GM23338 (cell line): ENCODE measurements around the gene NOL12. TPM values are rescaled to one million over a fixed set of nuclear protein-coding genes. Genes with fewer than 3 reads are reported as not detected.

Source experiments
- ATAC-seq: fragments of 200-7000 bp; cut with Tn5 transposase; 3 replicates; pipeline ENCODE4 v1.9.1; 2020
- DNase-seq: peaks from one replicate; pipeline ENCODE4 v3.0.0-alpha.2; 2015; ENCODE audit warnings: low spot score
- H2AFZ ChIP-seq: fragments of 200-600 bp; sonication (generic); 2 replicates; pipeline ENCODE4 v1.8.0; 2016; ENCODE audit warnings: antibody characterized with exemption, mild to moderate bottlenecking, moderate library complexity
- H3F3A ChIP-seq: fragments of 200-600 bp; sonication (generic); replicated peaks from 2 replicates; pipeline ENCODE4 v1.8.0; 2017; ENCODE audit warnings: antibody characterized with exemption, mixed run types, low read depth
- H3K27ac ChIP-seq: fragments of 200-600 bp; sonication (generic); 2 replicates; pipeline ENCODE4 v1.6.1; 2016; ENCODE audit warnings: low read depth
- H3K27me3 ChIP-seq: fragments of 200-600 bp; sonication (generic); 2 replicates; pipeline ENCODE4 v1.8.0; 2016; ENCODE audit warnings: mild to moderate bottlenecking, mixed run types, moderate library complexity; ENCODE audit not compliant: insufficient read depth
- H3K36me3 ChIP-seq: fragments of 200-600 bp; sonication (generic); 2 replicates; pipeline ENCODE4 v1.8.0; 2016; ENCODE audit warnings: mild to moderate bottlenecking; ENCODE audit not compliant: insufficient read depth
- H3K4me1 ChIP-seq: fragments of 200-600 bp; sonication (generic); 2 replicates; pipeline ENCODE4 v1.8.0; 2016; ENCODE audit warnings: mild to moderate bottlenecking, moderate library complexity; ENCODE audit not compliant: insufficient read depth
- H3K4me2 ChIP-seq: fragments of 200-600 bp; sonication (generic); 2 replicates; pipeline ENCODE4 v1.7.1; 2017; ENCODE audit warnings: mixed run types
- H3K4me3 ChIP-seq: fragments of 200-600 bp; sonication (generic); 2 replicates; pipeline ENCODE4 v1.6.1; 2016; ENCODE audit warnings: mixed run types
- H3K79me2 ChIP-seq: fragments of 200-600 bp; sonication (generic); replicated peaks from 2 replicates; pipeline ENCODE4 v1.8.0; 2017; ENCODE audit warnings: mild to moderate bottlenecking; ENCODE audit not compliant: insufficient read depth
- H3K9me2 ChIP-seq: fragments of 200-600 bp; sonication (generic); 2 replicates; pipeline ENCODE4 v1.8.0; 2017; ENCODE audit not compliant: insufficient read depth
- H4K20me1 ChIP-seq: fragments of 200-600 bp; sonication (generic); replicated peaks from 2 replicates; pipeline ENCODE4 v1.8.0; 2017; ENCODE audit warnings: mild to moderate bottlenecking; ENCODE audit not compliant: insufficient read depth
- H3K27ac Mint-ChIP-seq: 2 replicates; pipeline ENCODE4 v1.8.0; 2020; ENCODE audit warnings: inconsistent platforms, mild to moderate bottlenecking, moderate library complexity, mixed read lengths
- H3K27me3 Mint-ChIP-seq: 3 replicates; pipeline ENCODE4 v1.8.0; 2022; ENCODE audit warnings: low read depth, mild to moderate bottlenecking, moderate library complexity, mixed read lengths, inconsistent platforms; ENCODE audit not compliant: insufficient read depth, poor library complexity
- H3K36me3 Mint-ChIP-seq: 3 replicates; pipeline ENCODE4 v1.8.0; 2021; ENCODE audit warnings: low read depth, mild to moderate bottlenecking, inconsistent platforms, moderate library complexity, mixed read lengths
- H3K4me1 Mint-ChIP-seq: 3 replicates; pipeline ENCODE4 v1.8.0; 2020; ENCODE audit warnings: mild to moderate bottlenecking, inconsistent platforms, mixed read lengths
- H3K4me3 Mint-ChIP-seq: 3 replicates; pipeline ENCODE4 v1.8.0; 2021; ENCODE audit warnings: moderate library complexity, mild to moderate bottlenecking, inconsistent platforms, mixed read lengths
- H3K9me3 Mint-ChIP-seq: 3 replicates; pipeline ENCODE4 v1.8.0; 2020; ENCODE audit warnings: moderate library complexity, mild to moderate bottlenecking, inconsistent platforms, mixed read lengths
- CREB1 ChIP-seq: fragments of 250-450 bp; sonication (Bioruptor Pico); IDR thresholded peaks from 2 replicates; pipeline ENCODE4 v1.5.0; 2020; ENCODE audit warnings: low read depth, mild to moderate bottlenecking, moderate library complexity
- EZH2phosphoT487 ChIP-seq: fragments of 200-600 bp; sonication (generic); IDR thresholded peaks from one replicate; pipeline ENCODE4 v1.8.1; 2018; ENCODE audit warnings: antibody characterized with exemption; ENCODE audit not compliant: unreplicated experiment
- NANOG ChIP-seq: IDR thresholded peaks from 2 replicates; pipeline ENCODE4 v1.6.1; 2016; ENCODE audit warnings: antibody characterized with exemption, borderline replicate concordance
- POLR2AphosphoS5 ChIP-seq: IDR thresholded peaks from 2 replicates; pipeline ENCODE4 v1.6.1; 2016; ENCODE audit warnings: antibody characterized with exemption, low read depth
- STAT1 ChIP-seq: IDR thresholded peaks from one replicate; pipeline ENCODE4 v1.6.1; 2016; ENCODE audit warnings: antibody characterized with exemption; ENCODE audit not compliant: unreplicated experiment
- polyA plus RNA-seq: library from polyadenylated mRNA; unstranded; fragments of >200 nt; fragmentation: Nextera tagmentation; extraction: Ambion mirVana; gene quantifications from 2 replicates; pipeline ENCODE4 v1.2.1, GENCODE V29; 2016
- total RNA-seq: library from RNA; depleted of rRNA; stranded (reverse); fragments of >200 nt; shearing (Covaris generic); gene quantifications from 2 replicates; pipeline ENCODE4 v1.2.3, GENCODE V29; 2014
- TF ChIP-seq, protein P1 (sequence below): IDR thresholded peaks from 2 replicates; pipeline ENCODE4 v1.6.1; 2016; ENCODE audit warnings: antibody characterized with exemption
- TF ChIP-seq, protein P2 (sequence below): fragments of 250-450 bp; sonication (Bioruptor Pico); IDR thresholded peaks from 2 replicates; pipeline ENCODE4 v1.5.0; 2020; ENCODE audit warnings: mild to moderate bottlenecking, moderate library complexity
- TF ChIP-seq, protein P3 (sequence below): IDR thresholded peaks from one replicate; pipeline ENCODE4 v1.6.1; 2018; ENCODE audit warnings: antibody characterized with exemption; ENCODE audit not compliant: unreplicated experiment
- TF ChIP-seq, protein P4 (sequence below), 2 experiments: fragments of 200-600 bp in 1 of 2; sonication (generic) in 1 of 2; conservative IDR thresholded peaks; 2 replicates each; pipeline versions ENCODE4 v1.5.1 to v1.6.1; 2016 to 2017; ENCODE audit warnings: antibody characterized with exemption in 2 of 2, low read depth in 2 of 2, mild to moderate bottlenecking in 2 of 2, moderate library complexity in 1 of 2

The NOL12 gene
- total and polyA plus RNA-seq, 2 experiments from 2014 or later = 22.2 to 48.5 TPM

DNA sequence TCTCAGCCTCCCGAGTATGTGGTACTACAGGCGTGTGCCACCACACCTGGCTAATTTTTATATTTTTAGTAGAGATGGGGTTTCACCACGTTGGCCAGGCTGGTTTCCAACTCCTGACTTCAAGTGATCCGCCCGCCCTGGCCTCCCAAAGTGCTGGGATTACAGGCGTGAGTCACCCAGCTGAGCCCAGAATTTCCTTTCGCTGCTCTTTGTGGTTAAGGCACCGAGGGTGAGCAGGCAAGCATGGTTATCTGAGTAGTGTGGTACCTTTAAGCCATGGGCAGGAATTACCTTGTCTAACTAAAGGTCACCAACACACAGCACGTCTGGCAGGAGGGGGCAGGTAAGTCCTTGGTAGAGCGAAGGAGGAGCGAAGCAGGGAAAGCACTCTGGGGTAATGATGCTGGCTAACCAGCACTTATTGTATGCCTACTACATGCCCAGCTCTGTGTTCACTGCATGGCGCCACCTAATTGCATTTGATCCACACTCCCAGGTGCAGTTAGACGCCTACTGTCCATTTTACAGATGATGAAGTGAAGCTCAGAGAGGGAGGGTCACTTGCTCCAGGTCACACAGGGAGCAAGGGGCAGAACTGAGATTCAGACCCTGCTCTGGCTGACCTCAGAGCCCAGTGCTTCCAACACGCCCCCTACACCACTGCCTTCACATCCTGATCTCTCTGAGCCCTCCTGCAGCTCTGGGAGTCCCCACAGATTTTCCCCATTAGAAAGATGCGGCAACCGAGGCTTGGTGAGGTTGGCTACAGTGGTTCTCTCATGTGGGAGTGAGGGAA is 56.4 kb downstream of the NOL12 start:
- DNase-seq (no peak), ATAC-seq (no peak)
- no peaks in the 10 kb centered on the region for H3K79me2 ChIP-seq
- H3K4me3 ChIP-seq = no peak overlapping the region
- no peak overlapping the region for H3K4me3 Mint-ChIP-seq
- H4K20me1 ChIP-seq = no peaks in the 10 kb centered on the region; the same call in 1 of the 2 replicates
- no peaks in the 10 kb centered on the region for H3K36me3 ChIP-seq
- TF ChIP-seq NANOG (no peak), EZH2phosphoT487 (no peak), POLR2AphosphoS5 (no peak), STAT1 (no peak), CREB1 (CRISPR knock-in tag) (no peak)
- TF ChIP-seq, protein P1, sequence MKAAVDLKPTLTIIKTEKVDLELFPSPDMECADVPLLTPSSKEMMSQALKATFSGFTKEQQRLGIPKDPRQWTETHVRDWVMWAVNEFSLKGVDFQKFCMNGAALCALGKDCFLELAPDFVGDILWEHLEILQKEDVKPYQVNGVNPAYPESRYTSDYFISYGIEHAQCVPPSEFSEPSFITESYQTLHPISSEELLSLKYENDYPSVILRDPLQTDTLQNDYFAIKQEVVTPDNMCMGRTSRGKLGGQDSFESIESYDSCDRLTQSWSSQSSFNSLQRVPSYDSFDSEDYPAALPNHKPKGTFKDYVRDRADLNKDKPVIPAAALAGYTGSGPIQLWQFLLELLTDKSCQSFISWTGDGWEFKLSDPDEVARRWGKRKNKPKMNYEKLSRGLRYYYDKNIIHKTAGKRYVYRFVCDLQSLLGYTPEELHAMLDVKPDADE = no peak
- TF ChIP-seq, protein P2, sequence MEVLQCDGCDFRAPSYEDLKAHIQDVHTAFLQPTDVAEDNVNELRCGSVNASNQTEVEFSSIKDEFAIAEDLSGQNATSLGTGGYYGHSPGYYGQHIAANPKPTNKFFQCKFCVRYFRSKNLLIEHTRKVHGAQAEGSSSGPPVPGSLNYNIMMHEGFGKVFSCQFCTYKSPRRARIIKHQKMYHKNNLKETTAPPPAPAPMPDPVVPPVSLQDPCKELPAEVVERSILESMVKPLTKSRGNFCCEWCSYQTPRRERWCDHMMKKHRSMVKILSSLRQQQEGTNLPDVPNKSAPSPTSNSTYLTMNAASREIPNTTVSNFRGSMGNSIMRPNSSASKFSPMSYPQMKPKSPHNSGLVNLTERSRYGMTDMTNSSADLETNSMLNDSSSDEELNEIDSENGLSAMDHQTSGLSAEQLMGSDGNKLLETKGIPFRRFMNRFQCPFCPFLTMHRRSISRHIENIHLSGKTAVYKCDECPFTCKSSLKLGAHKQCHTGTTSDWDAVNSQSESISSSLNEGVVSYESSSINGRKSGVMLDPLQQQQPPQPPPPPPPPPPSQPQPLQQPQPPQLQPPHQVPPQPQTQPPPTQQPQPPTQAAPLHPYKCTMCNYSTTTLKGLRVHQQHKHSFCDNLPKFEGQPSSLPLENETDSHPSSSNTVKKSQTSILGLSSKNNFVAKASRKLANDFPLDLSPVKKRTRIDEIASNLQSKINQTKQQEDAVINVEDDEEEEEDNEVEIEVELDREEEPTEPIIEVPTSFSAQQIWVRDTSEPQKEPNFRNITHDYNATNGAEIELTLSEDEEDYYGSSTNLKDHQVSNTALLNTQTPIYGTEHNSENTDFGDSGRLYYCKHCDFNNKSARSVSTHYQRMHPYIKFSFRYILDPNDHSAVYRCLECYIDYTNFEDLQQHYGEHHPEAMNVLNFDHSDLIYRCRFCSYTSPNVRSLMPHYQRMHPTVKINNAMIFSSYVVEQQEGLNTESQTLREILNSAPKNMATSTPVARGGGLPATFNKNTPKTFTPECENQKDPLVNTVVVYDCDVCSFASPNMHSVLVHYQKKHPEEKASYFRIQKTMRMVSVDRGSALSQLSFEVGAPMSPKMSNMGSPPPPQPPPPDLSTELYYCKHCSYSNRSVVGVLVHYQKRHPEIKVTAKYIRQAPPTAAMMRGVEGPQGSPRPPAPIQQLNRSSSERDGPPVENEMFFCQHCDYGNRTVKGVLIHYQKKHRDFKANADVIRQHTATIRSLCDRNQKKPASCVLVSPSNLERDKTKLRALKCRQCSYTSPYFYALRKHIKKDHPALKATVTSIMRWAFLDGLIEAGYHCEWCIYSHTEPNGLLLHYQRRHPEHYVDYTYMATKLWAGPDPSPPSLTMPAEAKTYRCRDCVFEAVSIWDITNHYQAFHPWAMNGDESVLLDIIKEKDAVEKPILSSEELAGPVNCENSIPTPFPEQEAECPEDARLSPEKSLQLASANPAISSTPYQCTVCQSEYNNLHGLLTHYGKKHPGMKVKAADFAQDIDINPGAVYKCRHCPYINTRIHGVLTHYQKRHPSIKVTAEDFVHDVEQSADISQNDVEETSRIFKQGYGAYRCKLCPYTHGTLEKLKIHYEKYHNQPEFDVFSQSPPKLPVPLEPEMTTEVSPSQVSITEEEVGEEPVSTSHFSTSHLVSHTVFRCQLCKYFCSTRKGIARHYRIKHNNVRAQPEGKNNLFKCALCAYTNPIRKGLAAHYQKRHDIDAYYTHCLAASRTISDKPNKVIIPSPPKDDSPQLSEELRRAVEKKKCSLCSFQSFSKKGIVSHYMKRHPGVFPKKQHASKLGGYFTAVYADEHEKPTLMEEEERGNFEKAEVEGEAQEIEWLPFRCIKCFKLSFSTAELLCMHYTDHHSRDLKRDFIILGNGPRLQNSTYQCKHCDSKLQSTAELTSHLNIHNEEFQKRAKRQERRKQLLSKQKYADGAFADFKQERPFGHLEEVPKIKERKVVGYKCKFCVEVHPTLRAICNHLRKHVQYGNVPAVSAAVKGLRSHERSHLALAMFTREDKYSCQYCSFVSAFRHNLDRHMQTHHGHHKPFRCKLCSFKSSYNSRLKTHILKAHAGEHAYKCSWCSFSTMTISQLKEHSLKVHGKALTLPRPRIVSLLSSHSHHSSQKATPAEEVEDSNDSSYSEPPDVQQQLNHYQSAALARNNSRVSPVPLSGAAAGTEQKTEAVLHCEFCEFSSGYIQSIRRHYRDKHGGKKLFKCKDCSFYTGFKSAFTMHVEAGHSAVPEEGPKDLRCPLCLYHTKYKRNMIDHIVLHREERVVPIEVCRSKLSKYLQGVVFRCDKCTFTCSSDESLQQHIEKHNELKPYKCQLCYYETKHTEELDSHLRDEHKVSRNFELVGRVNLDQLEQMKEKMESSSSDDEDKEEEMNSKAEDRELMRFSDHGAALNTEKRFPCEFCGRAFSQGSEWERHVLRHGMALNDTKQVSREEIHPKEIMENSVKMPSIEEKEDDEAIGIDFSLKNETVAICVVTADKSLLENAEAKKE (CRISPR knock-in tag) = no peak
- TF ChIP-seq, protein P3, sequence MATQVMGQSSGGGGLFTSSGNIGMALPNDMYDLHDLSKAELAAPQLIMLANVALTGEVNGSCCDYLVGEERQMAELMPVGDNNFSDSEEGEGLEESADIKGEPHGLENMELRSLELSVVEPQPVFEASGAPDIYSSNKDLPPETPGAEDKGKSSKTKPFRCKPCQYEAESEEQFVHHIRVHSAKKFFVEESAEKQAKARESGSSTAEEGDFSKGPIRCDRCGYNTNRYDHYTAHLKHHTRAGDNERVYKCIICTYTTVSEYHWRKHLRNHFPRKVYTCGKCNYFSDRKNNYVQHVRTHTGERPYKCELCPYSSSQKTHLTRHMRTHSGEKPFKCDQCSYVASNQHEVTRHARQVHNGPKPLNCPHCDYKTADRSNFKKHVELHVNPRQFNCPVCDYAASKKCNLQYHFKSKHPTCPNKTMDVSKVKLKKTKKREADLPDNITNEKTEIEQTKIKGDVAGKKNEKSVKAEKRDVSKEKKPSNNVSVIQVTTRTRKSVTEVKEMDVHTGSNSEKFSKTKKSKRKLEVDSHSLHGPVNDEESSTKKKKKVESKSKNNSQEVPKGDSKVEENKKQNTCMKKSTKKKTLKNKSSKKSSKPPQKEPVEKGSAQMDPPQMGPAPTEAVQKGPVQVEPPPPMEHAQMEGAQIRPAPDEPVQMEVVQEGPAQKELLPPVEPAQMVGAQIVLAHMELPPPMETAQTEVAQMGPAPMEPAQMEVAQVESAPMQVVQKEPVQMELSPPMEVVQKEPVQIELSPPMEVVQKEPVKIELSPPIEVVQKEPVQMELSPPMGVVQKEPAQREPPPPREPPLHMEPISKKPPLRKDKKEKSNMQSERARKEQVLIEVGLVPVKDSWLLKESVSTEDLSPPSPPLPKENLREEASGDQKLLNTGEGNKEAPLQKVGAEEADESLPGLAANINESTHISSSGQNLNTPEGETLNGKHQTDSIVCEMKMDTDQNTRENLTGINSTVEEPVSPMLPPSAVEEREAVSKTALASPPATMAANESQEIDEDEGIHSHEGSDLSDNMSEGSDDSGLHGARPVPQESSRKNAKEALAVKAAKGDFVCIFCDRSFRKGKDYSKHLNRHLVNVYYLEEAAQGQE = no peak
- TF ChIP-seq, protein P4, sequence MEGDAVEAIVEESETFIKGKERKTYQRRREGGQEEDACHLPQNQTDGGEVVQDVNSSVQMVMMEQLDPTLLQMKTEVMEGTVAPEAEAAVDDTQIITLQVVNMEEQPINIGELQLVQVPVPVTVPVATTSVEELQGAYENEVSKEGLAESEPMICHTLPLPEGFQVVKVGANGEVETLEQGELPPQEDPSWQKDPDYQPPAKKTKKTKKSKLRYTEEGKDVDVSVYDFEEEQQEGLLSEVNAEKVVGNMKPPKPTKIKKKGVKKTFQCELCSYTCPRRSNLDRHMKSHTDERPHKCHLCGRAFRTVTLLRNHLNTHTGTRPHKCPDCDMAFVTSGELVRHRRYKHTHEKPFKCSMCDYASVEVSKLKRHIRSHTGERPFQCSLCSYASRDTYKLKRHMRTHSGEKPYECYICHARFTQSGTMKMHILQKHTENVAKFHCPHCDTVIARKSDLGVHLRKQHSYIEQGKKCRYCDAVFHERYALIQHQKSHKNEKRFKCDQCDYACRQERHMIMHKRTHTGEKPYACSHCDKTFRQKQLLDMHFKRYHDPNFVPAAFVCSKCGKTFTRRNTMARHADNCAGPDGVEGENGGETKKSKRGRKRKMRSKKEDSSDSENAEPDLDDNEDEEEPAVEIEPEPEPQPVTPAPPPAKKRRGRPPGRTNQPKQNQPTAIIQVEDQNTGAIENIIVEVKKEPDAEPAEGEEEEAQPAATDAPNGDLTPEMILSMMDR (conservative IDR thresholded peaks at IDR 0.05; ENCODE audit: low read depth in 2 of 2) = no peak
- H3K27me3 ChIP-seq = peaks cover 71% of the 10 kb centered on the region
- H3K36me3 Mint-ChIP-seq = peaks cover 14% of the 10 kb centered on the region
- no peak overlapping the region for H3K27ac Mint-ChIP-seq
- no peak overlapping the region for H3K27ac ChIP-seq
- H3K4me1 ChIP-seq = peaks cover 7% of the 10 kb centered on the region; the same call in 1 of the 2 replicates
- H3K27me3 Mint-ChIP-seq = peaks cover 50% of the 10 kb centered on the region
- no peak overlapping the region for H3K4me2 ChIP-seq
- peaks cover 17% of the 10 kb centered on the region for H3F3A ChIP-seq
- no peaks in the 10 kb centered on the region for H3K9me3 Mint-ChIP-seq
- no peaks in the 10 kb centered on the region for H3K9me2 ChIP-seq
- peaks cover 19% of the 10 kb centered on the region for H3K4me1 Mint-ChIP-seq
- H2AFZ ChIP-seq = no peak overlapping the region
